Effector CD4-positive, alpha-beta T cell (primary cell): ENCODE measurements around the gene TACR3. TPM values are rescaled to one million over a fixed set of nuclear protein-coding genes. Genes with fewer than 3 reads are reported as not detected.
"Not testable (repeated sequence)": the region's sequence is repeated elsewhere in the genome, so short reads cannot be mapped to it uniquely, and the experiment has no call there.

Experiments
- DNase-seq: peaks from one replicate; pipeline ENCODE4 v3.0.0-alpha.2; 2020
- total RNA-seq: gene quantifications from one replicate; lab custom pipeline; 2026; lab: John Stamatoyannopoulos, UW

The TACR3 gene
- total RNA-seq, result not detected

- DNase-seq, result no peak
Measured at GRCh38 chr4:103719830-103720207, at the start of gene TACR3. Gene TACR3 (minus strand): TSS chr4:103719985. CDS start chr4:103719675, 310 bp downstream.

GRCh38 chr4:103757631-103758030, 37.8 kb upstream of the TACR3 start:
- DNase-seq, result no peak

- DNase-seq, result no peak
Measured at GRCh38 chr4:103756741-103757140, 37.0 kb upstream of the TACR3 start.

GRCh38 chr4:103754844-103755243, 35.1 kb upstream of the TACR3 start:
- DNase-seq, result no peak

- DNase-seq, result no peak
Measured at GRCh38 chr4:103753868-103754653, 34.3 kb upstream of the TACR3 start.

- DNase-seq, result not testable (repeated sequence)
Measured at GRCh38 chr4:103723150-103723549, 3.4 kb upstream of the TACR3 start.

GRCh38 chr4:103721251-103721650, 1.5 kb upstream of the TACR3 start:
- no peak for DNase-seq

- no peak for DNase-seq
Measured at GRCh38 chr4:103720661-103721060, 876 bp upstream of the TACR3 start.

- no peak for DNase-seq
Measured at GRCh38 chr4:103719105-103719829, 518 bp downstream of the TACR3 start.

- DNase-seq, result no peak
Measured at GRCh38 chr4:103692615-103693014, 27.2 kb downstream of the TACR3 start.

GRCh38 chr4:103673983-103674382, 45.8 kb downstream of the TACR3 start:
- no peak for DNase-seq

GRCh38 chr4:103666764-103667163, 53.0 kb downstream of the TACR3 start:
- DNase-seq, result not testable (repeated sequence)

- DNase-seq, result no peak
Measured at GRCh38 chr4:103664436-103665075, 55.2 kb downstream of the TACR3 start.

- DNase-seq, result no peak
Measured at GRCh38 chr4:103648541-103648940, 71.2 kb downstream of the TACR3 start.

GRCh38 chr4:103645991-103646390, 73.8 kb downstream of the TACR3 start:
- DNase-seq, result no peak

- DNase-seq, result no peak
Measured at GRCh38 chr4:103634236-103634635, 85.5 kb downstream of the TACR3 start.

GRCh38 chr4:103626296-103626695, 93.5 kb downstream of the TACR3 start:
- no peak for DNase-seq

- DNase-seq, result no peak
Measured at GRCh38 chr4:103591841-103592240, 127.9 kb downstream of the TACR3 start.

GRCh38 chr4:103567591-103567990, 152.2 kb downstream of the TACR3 start:
- DNase-seq, result no peak

- not testable (repeated sequence) for DNase-seq
Measured at GRCh38 chr4:103559178-103559577, 160.6 kb downstream of the TACR3 start.
